HG03039 (cell line): ENCODE measurements around the gene SRGAP3.

Experiments
- ATAC-seq: cut with Tn5 transposase; IDR thresholded peaks from one replicate; pipeline ENCODE4 v1.9.1; 2021; ENCODE audit warnings: mild to moderate bottlenecking, moderate library complexity; ENCODE audit not compliant: unreplicated experiment

The SRGAP3 gene

GRCh38 chr3:9026320-9027045 lies 223.0 kb downstream of the SRGAP3 start:
- no peak for ATAC-seq

- ATAC-seq, result no peak
These were observed 225.1 kb downstream of the SRGAP3 start for GRCh38 chr3:9024341-9024740.

- no peak for ATAC-seq
These were observed 226.2 kb downstream of the SRGAP3 start for GRCh38 chr3:9023226-9023590.

DNA sequence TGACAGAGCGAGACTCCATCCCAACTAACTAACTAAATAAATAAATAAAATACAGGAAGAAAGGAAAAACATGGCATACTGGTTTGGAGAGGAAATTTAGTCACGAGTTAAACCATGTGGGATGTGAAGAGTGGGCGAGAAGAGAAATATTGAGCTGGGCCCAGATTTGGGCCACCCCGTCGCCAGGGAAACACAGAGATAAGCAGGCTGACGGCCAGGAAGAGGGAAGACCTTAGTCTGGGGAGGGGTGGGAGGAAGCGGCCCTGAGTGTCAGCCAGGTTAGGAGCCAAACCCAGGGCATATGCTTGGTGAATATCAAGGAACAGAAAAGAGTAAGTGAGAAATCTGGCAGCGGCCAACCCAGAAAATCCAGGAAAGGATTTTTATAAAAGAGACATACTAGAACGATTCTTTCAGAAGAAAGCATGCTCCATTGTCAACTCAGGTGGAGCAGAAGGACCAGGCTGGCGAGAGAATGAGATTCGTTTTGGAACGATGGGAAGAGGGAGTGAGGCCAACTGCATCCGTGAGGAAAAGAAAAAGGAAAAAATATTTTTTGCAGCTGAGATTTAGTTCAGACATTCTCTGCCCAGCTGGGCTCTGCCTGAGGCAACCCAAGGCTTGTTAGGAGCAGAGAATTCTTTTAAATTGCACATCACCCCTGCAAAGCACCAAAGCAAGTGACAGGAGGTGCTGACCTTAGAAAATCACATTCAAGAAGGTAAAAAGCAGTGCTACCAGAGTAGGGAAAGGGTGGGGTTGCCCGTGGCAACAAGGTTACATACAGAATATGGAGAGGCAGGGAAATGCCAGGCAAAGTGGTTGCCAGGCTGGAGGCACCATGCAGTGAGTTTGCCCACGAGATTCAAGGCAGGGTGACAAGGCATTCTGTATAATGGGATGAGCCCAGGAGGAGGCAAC lies 226.9 kb downstream of the SRGAP3 start:
- ATAC-seq, result no peak

GRCh38 chr3:9021271-9022009 lies 228.0 kb downstream of the SRGAP3 start:
- no peak for ATAC-seq

- ATAC-seq, result no peak
These were observed 229.0 kb downstream of the SRGAP3 start for GRCh38 chr3:9020426-9020825.

DNA sequence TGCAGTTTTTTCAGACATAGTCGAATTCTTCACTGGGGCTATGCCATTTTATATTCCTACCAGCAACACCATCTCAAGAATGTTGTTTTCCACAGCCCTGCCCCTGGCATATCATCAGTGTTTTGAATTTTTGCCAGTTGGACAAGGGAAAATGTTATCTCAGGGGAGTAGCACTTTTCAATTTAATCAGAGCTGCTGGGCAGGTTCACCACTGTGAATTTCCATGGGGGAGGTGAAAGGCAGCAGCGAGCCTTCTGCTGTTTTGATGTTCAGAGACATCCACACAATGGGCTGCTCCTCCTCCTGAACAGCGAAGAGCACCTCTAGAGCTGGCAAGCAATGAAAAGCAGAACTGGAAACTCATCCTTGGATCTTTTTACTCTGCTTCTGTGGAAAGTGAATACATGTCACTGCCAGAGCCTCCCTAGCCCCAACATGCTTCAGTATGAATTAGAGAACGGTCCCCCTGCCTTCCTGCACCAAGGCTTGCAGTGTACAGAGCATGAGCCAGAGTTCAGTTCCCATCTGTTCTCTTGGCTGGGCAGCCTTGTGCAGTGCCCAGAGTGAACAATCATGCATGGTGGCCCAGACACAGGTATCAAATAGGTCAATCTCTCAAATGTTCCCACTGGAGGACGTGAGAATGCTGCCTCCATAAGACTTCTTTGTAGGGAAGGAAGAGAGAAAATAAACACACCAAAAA lies 230.0 kb downstream of the SRGAP3 start:
- ATAC-seq, result no peak

DNA sequence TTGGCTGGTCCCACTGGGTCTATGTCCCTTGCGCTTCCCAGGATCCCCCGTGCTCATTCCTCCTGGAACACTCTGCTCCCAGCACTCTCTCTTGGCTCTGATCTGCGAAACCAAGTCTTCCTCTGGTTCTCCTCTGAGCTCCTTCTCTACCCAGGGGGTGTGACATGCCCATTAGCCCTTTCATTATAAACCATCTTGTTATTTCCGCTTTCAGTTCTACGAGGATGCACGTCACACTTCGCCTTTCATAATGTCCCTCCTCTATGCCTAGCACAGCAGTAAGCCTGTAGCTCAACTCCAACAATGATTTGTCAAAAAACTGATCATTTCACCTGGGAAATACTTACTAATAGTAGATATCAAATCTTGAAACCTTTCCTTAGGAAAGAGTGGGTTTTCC lies 234.2 kb downstream of the SRGAP3 start:
- ATAC-seq, result no peak

DNA sequence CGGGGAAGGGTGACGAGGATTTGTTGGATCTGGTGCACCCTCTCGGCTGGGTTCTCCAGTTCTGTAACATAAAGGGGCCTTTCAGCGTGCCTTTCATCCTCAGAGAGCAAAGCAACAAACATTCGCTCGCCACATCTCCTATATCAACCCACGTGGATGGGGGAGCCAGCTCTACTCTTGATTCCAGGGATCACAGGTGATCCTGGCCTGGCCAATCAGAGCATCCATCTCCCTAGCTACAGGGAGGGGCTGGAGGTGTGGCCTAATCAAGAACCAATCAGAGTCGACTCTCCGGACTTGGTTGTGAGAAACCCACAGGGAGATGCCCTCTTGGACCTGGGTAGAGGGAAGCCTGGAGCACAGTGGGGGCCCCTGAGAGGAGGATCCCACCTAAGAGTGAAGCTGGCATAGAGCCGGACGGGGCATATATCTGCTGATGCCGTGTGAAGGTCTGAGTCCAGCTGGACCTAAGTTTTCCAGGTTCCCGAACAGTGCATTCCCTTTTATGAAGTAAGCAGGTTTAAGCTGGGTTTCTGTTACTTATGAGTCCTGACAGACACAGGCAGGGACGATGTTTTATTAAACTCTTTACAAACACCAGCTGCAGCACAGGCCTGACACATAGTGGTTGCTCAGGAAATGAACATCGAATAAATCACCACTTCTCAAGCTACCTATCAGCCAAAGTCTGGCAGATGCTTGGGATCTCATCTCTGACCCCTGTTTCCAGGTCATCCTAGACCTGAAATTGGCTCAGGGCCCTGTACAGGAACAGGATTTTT lies 235.5 kb downstream of the SRGAP3 start:
- no peak for ATAC-seq

GRCh38 chr3:9012521-9012920 lies 236.9 kb downstream of the SRGAP3 start:
- no peak for ATAC-seq

GRCh38 chr3:9009976-9010545 lies 239.4 kb downstream of the SRGAP3 start:
- ATAC-seq, result no peak

DNA sequence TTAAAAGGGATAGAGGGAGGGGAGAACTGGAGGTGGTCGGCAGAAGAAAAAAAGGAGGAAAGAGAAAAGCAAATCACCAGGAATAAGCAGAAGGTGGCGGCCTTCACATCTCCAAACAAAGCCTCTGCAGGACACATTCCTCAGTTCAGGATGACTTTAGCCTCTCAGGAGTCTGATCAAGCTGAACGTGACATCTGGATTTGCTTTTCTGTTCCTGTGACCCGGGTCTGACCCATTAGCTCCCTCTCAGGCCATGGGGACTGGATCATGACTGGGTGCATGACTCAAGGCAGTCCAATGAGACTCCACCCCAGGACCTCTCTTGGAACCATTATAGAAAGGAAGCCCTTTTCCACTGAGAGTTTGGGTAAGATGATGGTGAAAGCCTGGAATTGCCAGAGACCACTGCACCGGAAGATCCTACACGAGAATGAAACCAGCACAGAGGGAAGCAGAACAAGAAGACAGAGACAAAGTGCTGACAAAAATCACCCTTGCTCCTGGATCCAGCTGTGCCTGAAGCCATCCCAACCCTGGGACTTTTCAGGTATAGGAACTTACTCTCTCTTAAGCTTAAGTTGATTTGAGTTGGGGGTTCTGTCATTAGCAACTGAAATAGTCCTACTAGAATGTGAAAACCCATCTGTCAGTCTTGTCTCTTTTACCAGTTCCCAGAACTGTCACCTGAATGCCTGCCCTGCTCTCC lies 240.7 kb downstream of the SRGAP3 start:
- no peak for ATAC-seq

GRCh38 chr3:9007928-9008327 lies 241.5 kb downstream of the SRGAP3 start:
- ATAC-seq, result no peak

GRCh38 chr3:9007213-9007612 lies 242.2 kb downstream of the SRGAP3 start:
- no peak for ATAC-seq

DNA sequence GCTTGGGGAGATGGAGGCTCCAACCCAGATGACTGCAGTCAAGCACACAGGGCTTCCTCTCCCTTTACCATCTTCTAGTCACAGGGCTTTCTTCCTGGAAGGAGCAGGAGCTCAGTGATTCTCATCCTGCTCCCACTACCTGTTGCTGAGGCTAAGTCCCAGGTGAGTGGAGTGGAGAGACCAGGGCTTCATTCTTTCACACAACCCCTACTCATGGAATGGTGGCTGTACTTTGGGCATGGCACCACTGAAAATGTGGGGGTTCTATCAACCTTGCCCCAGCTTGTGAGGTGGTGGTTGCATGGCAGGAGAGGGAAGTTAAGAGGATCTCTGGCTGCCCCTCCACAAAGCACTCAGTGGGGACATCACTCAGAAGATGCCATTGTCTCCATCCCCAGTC lies 249.4 kb downstream of the SRGAP3 start:
- ATAC-seq, result no peak

GRCh38 chr3:8997151-8997550 lies 252.3 kb downstream of the SRGAP3 start:
- ATAC-seq, result no peak

DNA sequence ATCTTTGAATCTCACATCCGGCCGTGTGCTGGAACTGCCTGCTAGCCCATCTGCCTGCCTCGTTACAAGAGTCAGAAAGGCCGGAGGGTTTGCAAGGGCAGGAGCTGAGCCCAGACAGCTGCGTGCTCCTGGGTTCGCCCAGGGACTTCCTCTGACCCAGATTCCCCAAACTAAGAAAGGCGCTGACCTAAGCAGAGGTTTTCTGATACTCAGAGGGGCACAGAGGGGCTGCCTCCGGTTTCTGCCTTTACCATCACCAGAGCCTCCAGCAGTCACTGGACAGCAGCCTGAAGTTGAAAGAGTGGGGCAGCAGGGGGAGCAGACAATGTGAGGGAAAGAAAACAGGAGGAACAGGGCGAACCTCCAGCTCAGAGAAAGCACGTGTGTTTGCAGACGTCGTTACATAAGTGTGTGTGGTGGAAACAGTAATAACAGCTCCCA lies 252.7 kb downstream of the SRGAP3 start:
- ATAC-seq, result no peak

GRCh38 chr3:8996216-8996615 lies 253.2 kb downstream of the SRGAP3 start:
- ATAC-seq, result no peak

- ATAC-seq, result no peak
These were observed 255.2 kb downstream of the SRGAP3 start for GRCh38 chr3:8994226-8994625.
